ENCODE data around the gene GRM7. TPM values are rescaled to one million over a fixed set of nuclear protein-coding genes. Genes with fewer than 3 reads are reported as not detected.

Gene GRM7
- polyA plus RNA-seq, 4 donors = 2.0 to 3.4 (median 2.3) TPM

GRCh38 chr3:7546253-7546652, 685.3 kb downstream of the GRM7 start:
- DNase-seq (ENCODE audit: low read depth in 4 of 4, low spot score in 2 of 4) = peak in 1 of 4 donors; percentile 25

GRCh38 chr3:7547826-7548225, 686.9 kb downstream of the GRM7 start:
- DNase-seq (ENCODE audit: low read depth in 4 of 4, low spot score in 2 of 4) = no peak

GRCh38 chr3:7562892-7563291, 702.0 kb downstream of the GRM7 start:
- DNase-seq (ENCODE audit: low read depth in 4 of 4, low spot score in 2 of 4) = no peak

- DNase-seq (ENCODE audit: low read depth in 4 of 4, low spot score in 2 of 4) = no peak
Observed at GRCh38 chr3:7565574-7565973, 704.7 kb downstream of the GRM7 start.

GRCh38 chr3:7567160-7567559, 706.2 kb downstream of the GRM7 start:
- DNase-seq (ENCODE audit: low read depth in 4 of 4, low spot score in 2 of 4) = no peak

GRCh38 chr3:7568526-7569184, 707.7 kb downstream of the GRM7 start:
- DNase-seq (ENCODE audit: low read depth in 4 of 4, low spot score in 2 of 4) = no peak

- DNase-seq (ENCODE audit: low read depth in 4 of 4, low spot score in 2 of 4) = no peak
Observed at GRCh38 chr3:7573330-7573729, 712.4 kb downstream of the GRM7 start.

GRCh38 chr3:7574435-7574834, 713.5 kb downstream of the GRM7 start:
- DNase-seq (ENCODE audit: low read depth in 4 of 4, low spot score in 2 of 4) = no peak

GRCh38 chr3:7576071-7576470, 715.2 kb downstream of the GRM7 start:
- DNase-seq (ENCODE audit: low read depth in 4 of 4, low spot score in 2 of 4) = peak in 2 of 4 donors; percentile 27 to 35

- no peak for DNase-seq (ENCODE audit: low read depth in 4 of 4, low spot score in 2 of 4)
Observed at GRCh38 chr3:7576506-7576905, 715.6 kb downstream of the GRM7 start.

- DNase-seq (ENCODE audit: low read depth in 4 of 4, low spot score in 2 of 4) = no peak
Observed at GRCh38 chr3:7577513-7577912, 716.6 kb downstream of the GRM7 start.

GRCh38 chr3:7581831-7582230, 720.9 kb downstream of the GRM7 start:
- no peak for DNase-seq (ENCODE audit: low read depth in 4 of 4, low spot score in 2 of 4)

- DNase-seq (ENCODE audit: low read depth in 4 of 4, low spot score in 2 of 4) = no peak
Observed at GRCh38 chr3:7585052-7585451, 724.1 kb downstream of the GRM7 start.

GRCh38 chr3:7588236-7588635, 727.3 kb downstream of the GRM7 start:
- peak in 1 of 4 donors; percentile 20 for DNase-seq (ENCODE audit: low read depth in 4 of 4, low spot score in 2 of 4)

- no peak for DNase-seq (ENCODE audit: low read depth in 4 of 4, low spot score in 2 of 4)
Observed at GRCh38 chr3:7589526-7589925, 728.6 kb downstream of the GRM7 start.

GRCh38 chr3:7602297-7602696, 741.4 kb downstream of the GRM7 start:
- no peak for DNase-seq (ENCODE audit: low read depth in 4 of 4, low spot score in 2 of 4)

- no peak for DNase-seq (ENCODE audit: low read depth in 4 of 4, low spot score in 2 of 4)
Observed at GRCh38 chr3:7607083-7607482, 746.2 kb downstream of the GRM7 start.

- DNase-seq (ENCODE audit: low read depth in 4 of 4, low spot score in 2 of 4) = no peak
Observed at GRCh38 chr3:7607676-7608075, 746.8 kb downstream of the GRM7 start.

GRCh38 chr3:7610634-7611033, 749.7 kb downstream of the GRM7 start:
- DNase-seq (ENCODE audit: low read depth in 4 of 4, low spot score in 2 of 4) = no peak

- DNase-seq (ENCODE audit: low read depth in 4 of 4, low spot score in 2 of 4) = no peak
Observed at GRCh38 chr3:7615043-7615442, 754.1 kb downstream of the GRM7 start.

GRCh38 chr3:7618606-7619005, 757.7 kb downstream of the GRM7 start:
- DNase-seq (ENCODE audit: low read depth in 4 of 4, low spot score in 2 of 4) = no peak

GRCh38 chr3:7620401-7620800, 759.5 kb downstream of the GRM7 start:
- no peak for DNase-seq (ENCODE audit: low read depth in 4 of 4, low spot score in 2 of 4)

- no peak for DNase-seq (ENCODE audit: low read depth in 4 of 4, low spot score in 2 of 4)
Observed at GRCh38 chr3:7621046-7621630, 760.2 kb downstream of the GRM7 start.
